CD4-positive, alpha-beta T cell (primary cell): ENCODE results near the gene TUBGCP2. TPM values are rescaled to one million over a fixed set of nuclear protein-coding genes. Genes with fewer than 3 reads are reported as not detected.

Experiments
- ATAC-seq: fragments of 200-7000 bp; cut with Tn5 transposase; one replicate; pipeline ENCODE4 v1.10.0; 2022; ENCODE audit warnings: mild to moderate bottlenecking; ENCODE audit not compliant: poor library complexity
- CTCF ChIA-PET: fragments of 350-600 bp; sonication (Branson Sonifier 250); formaldehyde crosslinking; loops from one replicate; lab custom pipeline; 2021; ENCODE audit warnings: antibody characterized with exemption, inconsistent platforms; lab: Charles Lee
- POLR2A ChIA-PET: fragments of 350-600 bp; sonication (Branson Sonifier 250); formaldehyde crosslinking; loops from one replicate; lab custom pipeline; 2021; ENCODE audit warnings: antibody characterized with exemption, inconsistent platforms; lab: Charles Lee
- DNase-seq, 14 experiments: peaks; one replicate each; pipeline ENCODE4 v3.0.0-alpha.2; 2013 to 2020; ENCODE audit warnings: mixed read lengths in 2 of 14
- H3K27ac ChIP-seq, 2 donors: one replicate each; pipeline versions ENCODE4 v1.5.1 to v1.7.0; 2013; ENCODE audit warnings: low read length in 2 of 2, low read depth in 1 of 2, mild to moderate bottlenecking in 1 of 2
- H3K27me3 ChIP-seq, 2 experiments: 1 replicate in 1 of 2; 2 replicates in 1 of 2; pipeline versions ENCODE4 v1.6.1 to v1.7.0; 2013; ENCODE audit warnings: low read length in 2 of 2, control low read depth in 1 of 2, mild to moderate bottlenecking in 1 of 2, moderate library complexity in 1 of 2; ENCODE audit not compliant: insufficient read depth in 2 of 2, control insufficient read depth in 1 of 2
- H3K36me3 ChIP-seq: one replicate; pipeline ENCODE4 v1.6.1; 2013; ENCODE audit warnings: low read length, control low read depth; ENCODE audit not compliant: insufficient read depth
- H3K4me1 ChIP-seq: one replicate; pipeline ENCODE4 v1.6.1; 2013; ENCODE audit warnings: low read length, control low read depth; ENCODE audit not compliant: insufficient read depth
- H3K4me3 ChIP-seq: one replicate; pipeline ENCODE4 v1.5.1; 2013; ENCODE audit warnings: mild to moderate bottlenecking, low read length, moderate library complexity
- H3K9me3 ChIP-seq, 2 experiments: 1 replicate in 1 of 2; 2 replicates in 1 of 2; pipeline versions ENCODE4 v1.6.1 to v1.7.0; 2013; ENCODE audit warnings: low read length in 2 of 2, mild to moderate bottlenecking in 2 of 2, control low read depth in 1 of 2, moderate library complexity in 1 of 2; ENCODE audit not compliant: control insufficient read depth in 1 of 2, insufficient read depth in 1 of 2
- H3K27ac Mint-ChIP-seq: one replicate; pipeline ENCODE4 v1.8.0; 2020; ENCODE audit warnings: mixed read lengths
- H3K27me3 Mint-ChIP-seq: one replicate; pipeline ENCODE4 v1.8.0; 2021; ENCODE audit warnings: mixed read lengths
- H3K36me3 Mint-ChIP-seq: one replicate; pipeline ENCODE4 v1.8.0; 2021; ENCODE audit warnings: low read depth, mixed read lengths
- H3K4me1 Mint-ChIP-seq: one replicate; pipeline ENCODE4 v1.8.0; 2021; ENCODE audit warnings: low read depth, mixed read lengths
- H3K4me3 Mint-ChIP-seq: one replicate; pipeline ENCODE4 v1.8.0; 2020; ENCODE audit warnings: mild to moderate bottlenecking, mixed read lengths
- H3K9me3 Mint-ChIP-seq: one replicate; pipeline ENCODE4 v1.8.0; 2020; ENCODE audit warnings: mixed read lengths
- CTCF ChIP-seq: fragments of 200-600 bp; IDR thresholded peaks from one replicate; pipeline ENCODE4 v1.8.0; 2022; ENCODE audit warnings: antibody characterized with exemption, mild to moderate bottlenecking
- intact Hi-C, 2 experiments: fragments of 100-400 bp; cut with DNase I in 1 of 2; cut with micrococcal nuclease in 1 of 2; formaldehyde crosslinking; loops; one replicate each; pipeline versions ENCODE4 v1.15.1 to v1.9.0; 2023 to 2025; cut with DNase I, micrococcal nuclease
- total RNA-seq, 174 experiments: library from RNA in 2 of 174; stranded (reverse) in 2 of 174; gene quantifications; one replicate each; pipeline ENCODE4 v1.2.3 and lab custom pipeline; 2021 to 2026

The TUBGCP2 gene
- total RNA-seq, 2 experiments from 2014 or later = 89.3 to 94.2 TPM

GRCh38 chr10:133336577-133337369 lies 28.1 kb upstream of the TUBGCP2 start, which contains the start of gene CALY:
TSS of gene CALY (minus strand) at chr10:133336896. CDS start at chr10:133328989, 7,907 bp downstream.
- H3K27ac ChIP-seq = peak within 1 kb of the TSS; percentile 53 to 78

GRCh38 chr10:133336118-133336576 lies 27.5 kb upstream of the TUBGCP2 start:
- ATAC-seq (peak; percentile 1), DNase-seq (peak in 1 of 14 experiments; percentile 16)
- Mint-ChIP-seq H3K9me3 (peaks cover 4% of the 10 kb centered on the region), H3K36me3 (peaks cover 4% of the 10 kb centered on the region), H3K27me3 (peaks cover 7% of the 10 kb centered on the region), H3K27ac (peak overlapping the region; percentile 86), H3K4me3 (no peak overlapping the region), H3K4me1 (peaks cover 6% of the 10 kb centered on the region)
- Histone ChIP-seq H3K27ac (peak overlapping the region in 1 of 2 donors; percentile 53), H3K9me3 (peaks cover 0 to 13% of the 10 kb centered on the region in 2 experiments), H3K4me1 (peaks cover 41% of the 10 kb centered on the region), H3K36me3 (no peaks in the 10 kb centered on the region), H3K4me3 (peak overlapping the region; percentile 58), H3K27me3 (no peaks in the 10 kb centered on the region)
- ChIA-PET POLR2A (interaction anchor here (0.7 to 2.0 kb wide), 13 partner anchors 9 to 74 kb away, joined by 3 to 12 read pairs (median 4); partner anchors contain the start of genes FUOM and PAOX), CTCF (no interaction called here)
- intact Hi-C loops = loop anchor here (2.0 to 5.0 kb wide), 4 partner anchors 21 to 56 kb away; partner anchors contain the start of genes ECHS1 (in 1 of the 2), FUOM (in 1 of the 2) and MTG1 (in 1 of the 2)
- no peak for TF ChIP-seq CTCF

More at GRCh38 chr10:133336577-133337369, 28.1 kb upstream of the TUBGCP2 start, which contains the start of gene CALY:
- H3K36me3 Mint-ChIP-seq = peaks cover 4% of the 10 kb centered on the region
- H3K27me3 Mint-ChIP-seq = peaks cover 10% of the 10 kb centered on the region
- peak; percentile 84 to 97 (median 90) for DNase-seq
- peaks cover 4% of the 10 kb centered on the region for H3K9me3 Mint-ChIP-seq
- H3K4me1 ChIP-seq = peaks cover 41% of the 10 kb centered on the region
- peak; percentile 62 for ATAC-seq
- POLR2A ChIA-PET = interaction anchor here (1.0 to 2.0 kb wide), 11 partner anchors 9 to 74 kb away, joined by 3 to 12 read pairs (median 4); partner anchors contain the start of genes FUOM and PAOX
- peaks cover 0 to 13% of the 10 kb centered on the region in 2 experiments for H3K9me3 ChIP-seq
- CTCF ChIA-PET = no interaction called here
- no peaks in the 10 kb centered on the region for H3K36me3 ChIP-seq
- H3K4me1 Mint-ChIP-seq = peaks cover 6% of the 10 kb centered on the region
- H3K27ac Mint-ChIP-seq = peak within 1 kb of the TSS; percentile 86
- peak within 1 kb of the TSS; percentile 58 for H3K4me3 ChIP-seq
- intact Hi-C loops = loop anchor here (2.0 to 5.0 kb wide), 4 partner anchors 20 to 56 kb away; partner anchors contain the start of genes ECHS1 (in 1 of the 2), FUOM (in 1 of the 2) and MTG1 (in 1 of the 2)
- H3K4me3 Mint-ChIP-seq = peak within 1 kb of the TSS; percentile 81
- TF ChIP-seq CTCF = no peak
- no peaks in the 10 kb centered on the region for H3K27me3 ChIP-seq
